ENCODE data around the gene NCR2. TPM values are rescaled to one million over a fixed set of nuclear protein-coding genes. Genes with fewer than 3 reads are reported as not detected.

The NCR2 gene
- total RNA-seq, 2 donors from 2014 or later: not detected

DNA sequence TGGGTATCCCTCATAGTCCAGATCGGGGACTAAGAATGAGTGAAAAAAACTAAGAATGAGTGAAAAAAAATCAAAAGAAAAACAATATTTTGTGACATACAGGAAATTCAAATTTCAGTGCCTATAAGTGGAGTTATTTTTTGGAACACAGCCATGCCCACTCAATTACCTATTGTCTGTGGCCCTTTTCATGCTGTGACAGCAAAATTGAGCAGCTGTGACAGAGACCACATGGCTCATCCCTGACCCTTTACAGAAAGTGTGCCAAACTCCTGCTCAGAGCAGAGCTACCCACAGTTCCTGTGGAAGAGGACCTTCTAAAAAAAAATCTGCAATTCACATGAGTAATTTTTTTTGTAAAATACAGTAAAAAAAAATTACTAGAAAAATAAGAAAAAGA, 1.4 kb downstream of the NCR2 start:
- Mint-ChIP-seq H3K36me3 (ENCODE audit: low read depth) (no peaks in the 10 kb centered on the region), H3K4me3 (no peak overlapping the region), H3K4me1 (peaks cover 18% of the 10 kb centered on the region), H3K27me3 (peaks cover 12% of the 10 kb centered on the region), H3K27ac (peak overlapping the region; percentile 24)
- DNase-seq (no peak), ATAC-seq (no peak)
- no peaks in the 10 kb centered on the region for H3K9me3 ChIP-seq (ENCODE audit: control insufficient read depth, low read length, poor library complexity, severe bottlenecking)

DNA sequence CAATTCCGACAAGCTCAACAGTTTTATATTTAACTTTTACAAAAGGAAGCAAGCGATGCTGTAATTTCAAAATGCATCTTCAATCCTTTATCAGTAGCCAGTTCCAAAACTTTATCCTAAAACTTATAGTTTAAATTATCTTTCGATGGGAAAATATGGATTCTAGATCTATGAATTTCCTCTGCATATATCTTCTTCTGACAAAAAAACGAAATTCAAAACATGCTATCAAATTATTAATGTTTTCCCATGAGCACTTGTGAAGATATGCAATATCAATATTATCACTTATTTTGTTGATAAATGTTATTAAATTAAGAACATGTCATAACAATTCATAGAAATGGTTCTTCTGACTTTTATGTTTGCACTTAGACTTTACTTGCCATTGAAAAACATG, 2.3 kb downstream of the NCR2 start:
- Mint-ChIP-seq H3K27ac (no peak overlapping the region), H3K27me3 (peaks cover 16% of the 10 kb centered on the region), H3K4me3 (no peak overlapping the region), H3K4me1 (peaks cover 20% of the 10 kb centered on the region), H3K36me3 (ENCODE audit: low read depth) (no peaks in the 10 kb centered on the region)
- H3K9me3 ChIP-seq (ENCODE audit: control insufficient read depth, low read length, poor library complexity, severe bottlenecking): no peaks in the 10 kb centered on the region
- DNase-seq (no peak), ATAC-seq (no peak)

DNA sequence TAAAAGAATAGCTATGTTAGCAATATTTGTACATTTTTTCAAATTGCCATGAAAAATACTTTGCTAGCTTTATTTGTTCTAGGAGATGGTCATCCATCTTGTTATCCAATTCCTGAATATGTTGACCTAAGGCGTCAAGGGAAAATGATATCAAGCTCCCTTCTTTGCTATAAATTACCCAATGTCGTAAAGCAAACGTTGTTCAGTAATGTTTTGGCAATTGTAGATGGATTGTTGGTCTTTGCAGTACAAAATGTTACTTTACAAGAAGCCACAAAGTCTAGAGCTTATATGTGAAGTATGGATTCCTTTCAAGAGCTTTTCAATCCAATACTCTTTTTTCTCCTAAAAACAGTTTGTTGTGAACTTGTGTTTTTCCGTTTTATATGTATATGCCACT, 3.3 kb downstream of the NCR2 start:
- H3K4me3 Mint-ChIP-seq: no peak overlapping the region
- H3K27ac Mint-ChIP-seq: no peak overlapping the region
- H3K27me3 Mint-ChIP-seq: peaks cover 16% of the 10 kb centered on the region
- no peaks in the 10 kb centered on the region for H3K36me3 Mint-ChIP-seq (ENCODE audit: low read depth)
- H3K4me1 Mint-ChIP-seq: peaks cover 16% of the 10 kb centered on the region
- DNase-seq: no peak
- no peak for ATAC-seq
- H3K9me3 ChIP-seq (ENCODE audit: control insufficient read depth, low read length, poor library complexity, severe bottlenecking): no peaks in the 10 kb centered on the region

DNA sequence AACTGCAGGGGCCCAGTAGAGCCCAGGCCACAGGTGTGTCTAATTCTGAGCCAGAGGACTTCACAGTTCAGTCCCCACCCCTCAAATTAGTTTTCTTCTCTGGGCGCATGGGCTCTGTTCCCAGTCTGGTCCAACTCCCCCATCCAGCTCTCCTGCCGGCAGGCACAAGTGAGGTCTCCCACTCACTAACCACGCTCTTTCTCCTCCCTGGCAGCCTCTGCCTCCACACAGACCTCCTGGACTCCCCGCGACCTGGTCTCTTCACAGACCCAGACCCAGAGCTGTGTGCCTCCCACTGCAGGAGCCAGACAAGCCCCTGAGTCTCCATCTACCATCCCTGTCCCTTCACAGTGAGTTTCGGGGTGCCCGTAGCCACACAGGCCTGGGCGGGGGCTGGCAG, 6.2 kb downstream of the NCR2 start:
- no peaks in the 10 kb centered on the region for H3K36me3 Mint-ChIP-seq (ENCODE audit: low read depth)
- no peaks in the 10 kb centered on the region for H3K9me3 ChIP-seq (ENCODE audit: control insufficient read depth, low read length, poor library complexity, severe bottlenecking)
- H3K27me3 Mint-ChIP-seq: peaks cover 7% of the 10 kb centered on the region
- H3K4me3 Mint-ChIP-seq: no peak overlapping the region
- ATAC-seq (no peak), DNase-seq (no peak)
- H3K4me1 Mint-ChIP-seq: peaks cover 28% of the 10 kb centered on the region
- H3K27ac Mint-ChIP-seq: no peak overlapping the region

DNA sequence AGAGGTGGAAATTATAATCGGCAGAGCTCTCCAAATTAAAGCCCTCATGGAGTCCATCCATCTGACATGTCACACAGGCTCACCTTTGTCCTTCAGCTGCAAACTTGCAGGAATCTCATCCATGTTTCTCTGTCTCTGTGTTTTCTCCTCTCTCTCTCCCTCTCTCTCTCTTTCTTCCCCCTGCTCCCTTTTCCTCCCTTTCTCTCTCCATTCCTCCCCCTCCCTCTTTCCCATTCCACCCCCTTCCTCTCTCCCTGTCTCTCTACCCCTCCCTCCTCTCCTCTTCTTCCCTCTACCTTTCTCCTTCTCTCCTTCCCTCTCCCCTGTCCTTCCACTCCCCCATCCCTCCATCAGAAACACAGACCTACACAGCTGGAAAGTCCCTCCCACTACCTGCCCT, 6.8 kb downstream of the NCR2 start:
- H3K9me3 ChIP-seq (ENCODE audit: control insufficient read depth, low read length, poor library complexity, severe bottlenecking): no peaks in the 10 kb centered on the region
- H3K4me1 Mint-ChIP-seq: peaks cover 27% of the 10 kb centered on the region
- H3K36me3 Mint-ChIP-seq (ENCODE audit: low read depth): no peaks in the 10 kb centered on the region
- H3K4me3 Mint-ChIP-seq: no peak overlapping the region
- ATAC-seq: no peak
- no peak for DNase-seq
- no peak overlapping the region for H3K27ac Mint-ChIP-seq
- H3K27me3 Mint-ChIP-seq: peaks cover 7% of the 10 kb centered on the region

DNA sequence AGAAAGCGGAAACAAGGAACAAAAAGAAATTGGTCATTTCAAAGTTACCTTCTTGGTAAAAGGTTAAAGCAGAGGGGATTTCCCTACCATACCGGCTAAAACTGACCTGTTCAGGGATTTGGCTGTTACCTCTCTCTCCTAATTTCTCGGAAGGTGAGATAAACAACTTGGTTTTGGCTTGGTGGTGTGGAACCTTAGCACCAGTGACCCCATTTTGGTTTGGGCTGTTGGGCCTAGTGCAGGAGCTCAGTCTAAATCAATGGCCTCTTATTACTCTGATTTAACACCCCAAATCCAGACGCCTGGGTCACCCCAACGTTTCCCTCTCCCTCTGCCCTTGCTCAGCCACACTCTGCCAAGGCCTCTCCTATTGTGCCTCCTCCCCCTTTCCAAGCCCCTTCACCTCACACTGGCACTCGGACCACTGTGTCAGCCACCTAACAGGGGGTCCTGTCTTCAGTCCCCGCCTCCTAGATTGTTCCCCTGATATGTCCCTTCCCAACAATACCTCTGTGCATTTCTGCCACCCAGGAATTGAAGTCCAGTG, 8.3 kb downstream of the NCR2 start:
- Mint-ChIP-seq H3K27ac (peak overlapping the region; percentile 93), H3K27me3 (peaks cover 7% of the 10 kb centered on the region), H3K36me3 (ENCODE audit: low read depth) (no peaks in the 10 kb centered on the region), H3K4me3 (no peak overlapping the region), H3K4me1 (peaks cover 27% of the 10 kb centered on the region)
- H3K9me3 ChIP-seq (ENCODE audit: control insufficient read depth, low read length, poor library complexity, severe bottlenecking): no peaks in the 10 kb centered on the region
- DNase-seq: no peak
- no peak for ATAC-seq

DNA sequence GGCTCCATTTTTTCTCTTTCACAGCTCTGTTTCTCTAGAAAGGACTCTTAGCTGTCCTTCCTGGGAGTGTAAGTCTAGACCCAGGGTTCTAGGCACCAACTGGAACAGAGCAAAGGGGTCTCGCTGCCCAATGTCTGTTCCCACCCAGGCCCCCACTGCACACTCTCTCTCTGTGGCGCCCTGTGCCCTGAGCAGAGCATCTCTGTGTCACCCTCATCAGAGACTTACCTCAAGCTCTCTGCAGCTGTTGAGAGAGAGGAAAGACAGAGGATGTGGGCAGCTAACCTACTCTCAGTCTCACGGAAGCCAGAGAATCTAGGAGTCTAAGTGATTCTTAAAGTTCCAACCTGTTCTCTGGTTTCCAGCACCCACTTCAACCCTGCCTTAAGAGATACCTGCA, 9.5 kb downstream of the NCR2 start:
- no peaks in the 10 kb centered on the region for H3K9me3 ChIP-seq (ENCODE audit: control insufficient read depth, low read length, poor library complexity, severe bottlenecking)
- Mint-ChIP-seq H3K27me3 (peaks cover 16% of the 10 kb centered on the region), H3K4me1 (peaks cover 27% of the 10 kb centered on the region), H3K36me3 (ENCODE audit: low read depth) (no peaks in the 10 kb centered on the region), H3K4me3 (peak overlapping the region; percentile 79), H3K27ac (peak overlapping the region; percentile 93)
- no peak for DNase-seq
- ATAC-seq: peak; percentile 97

DNA sequence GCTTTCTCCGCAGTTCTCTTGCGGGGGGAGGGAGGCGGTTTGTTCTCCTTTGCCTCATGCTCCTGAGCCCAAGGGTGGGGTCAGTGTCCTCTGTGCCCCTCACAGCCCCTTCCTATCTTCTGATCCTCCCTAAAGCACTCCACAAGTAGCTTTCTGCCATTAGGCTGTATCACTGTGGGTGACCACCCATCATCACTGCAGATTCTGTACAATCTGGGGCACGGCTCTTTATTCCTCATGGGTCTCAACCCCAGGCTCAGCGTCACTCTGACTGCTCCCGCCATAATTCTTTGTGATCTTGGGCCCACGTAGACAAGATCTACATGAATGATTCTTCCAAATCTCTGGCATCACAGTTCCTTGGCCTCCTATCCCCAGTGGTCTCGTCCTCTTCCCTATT, 10.5 kb downstream of the NCR2 start:
- DNase-seq: no peak
- Mint-ChIP-seq H3K27me3 (peaks cover 26% of the 10 kb centered on the region), H3K4me1 (peaks cover 27% of the 10 kb centered on the region), H3K36me3 (ENCODE audit: low read depth) (no peaks in the 10 kb centered on the region), H3K27ac (peak overlapping the region; percentile 93), H3K4me3 (no peak overlapping the region)
- no peak for ATAC-seq
- no peaks in the 10 kb centered on the region for H3K9me3 ChIP-seq (ENCODE audit: control insufficient read depth, low read length, poor library complexity, severe bottlenecking)

DNA sequence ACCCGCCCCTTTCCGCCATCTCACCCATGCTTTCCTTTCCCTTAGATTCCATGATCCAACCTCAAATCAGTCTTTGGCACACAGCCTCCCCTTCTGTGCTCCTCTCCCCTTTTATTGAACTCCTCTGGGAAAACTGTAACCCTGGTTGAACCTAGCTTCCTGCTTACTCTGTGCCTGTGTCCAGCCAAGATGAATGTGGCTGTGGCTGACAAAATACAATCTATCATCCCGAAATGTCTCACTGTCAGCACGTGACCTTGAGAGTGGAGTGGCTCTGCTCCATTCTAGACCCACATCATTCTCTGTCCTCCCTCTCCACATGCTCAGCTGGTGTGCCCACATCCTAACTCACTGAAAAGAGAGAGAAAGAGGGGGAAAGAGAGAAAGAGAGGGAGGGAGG, 11.0 kb downstream of the NCR2 start:
- peaks cover 27% of the 10 kb centered on the region for H3K4me1 Mint-ChIP-seq
- H3K27ac Mint-ChIP-seq: no peak overlapping the region
- ATAC-seq (no peak), DNase-seq (no peak)
- peaks cover 29% of the 10 kb centered on the region for H3K27me3 Mint-ChIP-seq
- H3K36me3 Mint-ChIP-seq (ENCODE audit: low read depth): no peaks in the 10 kb centered on the region
- no peak overlapping the region for H3K4me3 Mint-ChIP-seq
- H3K9me3 ChIP-seq (ENCODE audit: control insufficient read depth, low read length, poor library complexity, severe bottlenecking): no peaks in the 10 kb centered on the region

DNA sequence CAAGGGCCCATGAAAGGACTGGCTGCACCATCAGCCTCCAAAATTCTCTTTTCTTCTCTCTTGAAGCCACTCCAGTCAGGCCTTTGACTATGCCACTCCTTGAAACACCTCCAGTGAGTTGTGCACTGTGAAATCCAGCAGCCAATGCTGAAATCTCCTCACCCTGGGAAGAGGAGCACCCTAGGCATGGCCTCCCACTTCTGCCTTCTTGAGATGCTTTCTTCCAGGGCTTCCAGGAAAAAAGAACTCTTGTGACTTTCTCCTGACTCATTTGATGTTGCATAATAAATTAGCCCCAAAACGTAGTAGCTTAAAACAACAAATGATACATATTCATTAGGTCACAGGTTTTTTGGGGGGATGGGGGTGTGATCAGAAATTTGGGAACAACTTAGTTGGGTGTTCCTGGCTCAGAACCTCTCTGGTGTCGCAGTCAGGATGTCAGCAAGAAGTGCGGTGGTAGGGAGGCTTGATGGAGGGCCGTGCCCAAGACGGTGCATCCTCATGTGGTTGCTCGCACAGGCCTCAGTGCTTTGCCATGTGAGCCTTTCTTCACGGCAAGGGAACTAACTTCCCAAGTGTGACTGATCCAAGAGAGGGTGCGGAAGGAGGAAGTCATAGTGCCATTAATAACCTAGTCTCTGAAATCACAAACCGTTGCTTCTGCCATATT, 12.1 kb downstream of the NCR2 start:
- Mint-ChIP-seq H3K4me3 (no peak overlapping the region), H3K27me3 (peaks cover 27% of the 10 kb centered on the region), H3K36me3 (ENCODE audit: low read depth) (no peaks in the 10 kb centered on the region), H3K4me1 (peaks cover 25% of the 10 kb centered on the region), H3K27ac (no peak overlapping the region)
- no peak for DNase-seq
- no peak for ATAC-seq
- no peaks in the 10 kb centered on the region for H3K9me3 ChIP-seq (ENCODE audit: control insufficient read depth, low read length, poor library complexity, severe bottlenecking)

DNA sequence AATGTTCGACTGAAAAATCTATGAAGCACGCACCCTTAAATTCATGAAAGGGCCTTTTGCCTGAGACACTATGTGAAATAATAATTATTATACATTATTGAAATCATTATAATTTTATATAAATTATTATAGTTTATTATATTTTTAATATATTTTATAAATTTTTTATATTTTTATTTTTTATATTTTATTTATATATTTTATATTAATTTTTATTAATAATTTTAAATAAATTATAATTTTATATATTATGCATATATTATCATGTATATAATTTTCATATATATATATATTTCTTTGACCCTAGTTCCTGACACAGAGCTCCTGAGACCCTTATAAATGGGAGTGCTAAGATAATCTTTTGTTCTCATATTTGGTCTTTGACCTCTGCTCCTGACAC, 13.5 kb downstream of the NCR2 start:
- DNase-seq (no peak), ATAC-seq (no peak)
- no peak overlapping the region for H3K4me3 Mint-ChIP-seq
- no peaks in the 10 kb centered on the region for H3K36me3 Mint-ChIP-seq (ENCODE audit: low read depth)
- H3K4me1 Mint-ChIP-seq: peaks cover 25% of the 10 kb centered on the region
- H3K9me3 ChIP-seq (ENCODE audit: control insufficient read depth, low read length, poor library complexity, severe bottlenecking): no peaks in the 10 kb centered on the region
- peaks cover 35% of the 10 kb centered on the region for H3K27me3 Mint-ChIP-seq
- no peak overlapping the region for H3K27ac Mint-ChIP-seq

DNA sequence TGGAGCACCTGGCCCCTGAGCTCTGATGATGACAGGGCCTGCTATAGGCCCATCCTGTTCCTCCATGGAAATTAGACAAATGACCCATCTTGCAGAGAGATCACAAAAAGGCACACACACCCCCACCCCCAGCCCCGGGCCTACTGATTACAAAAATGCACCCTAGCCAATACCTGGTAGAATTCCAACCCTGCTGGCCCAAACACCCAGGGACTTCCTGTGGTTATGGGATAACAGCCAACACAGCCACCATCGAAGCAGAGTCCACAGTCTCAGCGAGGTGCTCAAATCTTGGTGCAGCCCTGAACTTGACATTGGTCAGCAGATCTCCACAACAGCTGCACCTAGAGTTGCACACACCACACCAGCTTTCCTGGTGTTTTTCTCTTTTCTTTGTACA, 17.0 kb downstream of the NCR2 start:
- H3K9me3 ChIP-seq (ENCODE audit: control insufficient read depth, low read length, poor library complexity, severe bottlenecking): no peaks in the 10 kb centered on the region
- DNase-seq (no peak), ATAC-seq (no peak)
- Mint-ChIP-seq H3K27me3 (peaks cover 55% of the 10 kb centered on the region), H3K4me3 (no peak overlapping the region), H3K27ac (no peak overlapping the region), H3K4me1 (no peaks in the 10 kb centered on the region), H3K36me3 (ENCODE audit: low read depth) (peaks cover 4% of the 10 kb centered on the region)

DNA sequence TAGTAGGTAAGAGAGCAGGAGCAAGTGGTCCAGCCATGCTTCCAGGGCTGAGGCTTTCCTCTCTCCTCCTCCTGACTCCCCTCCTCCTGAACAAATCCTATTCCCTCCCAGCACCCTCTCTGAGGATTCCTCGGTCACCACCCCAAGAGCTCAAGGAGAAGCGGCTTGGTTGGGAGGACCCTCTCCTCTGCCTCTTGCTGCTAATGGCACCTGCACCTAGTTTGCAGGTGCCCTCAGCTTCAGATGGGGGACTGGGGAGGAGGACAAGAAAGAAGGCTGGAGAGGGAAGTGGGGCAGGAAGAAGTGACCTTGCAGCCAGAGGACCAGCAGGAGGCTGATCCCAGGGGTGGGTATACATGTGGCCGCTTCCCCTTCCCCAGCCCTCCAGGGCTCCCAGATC, 17.5 kb downstream of the NCR2 start:
- ATAC-seq (no peak), DNase-seq (no peak)
- peaks cover 55% of the 10 kb centered on the region for H3K27me3 Mint-ChIP-seq
- no peak overlapping the region for H3K4me3 Mint-ChIP-seq
- no peaks in the 10 kb centered on the region for H3K4me1 Mint-ChIP-seq
- no peaks in the 10 kb centered on the region for H3K9me3 ChIP-seq (ENCODE audit: control insufficient read depth, low read length, poor library complexity, severe bottlenecking)
- H3K27ac Mint-ChIP-seq: no peak overlapping the region
- peaks cover 4% of the 10 kb centered on the region for H3K36me3 Mint-ChIP-seq (ENCODE audit: low read depth)

DNA sequence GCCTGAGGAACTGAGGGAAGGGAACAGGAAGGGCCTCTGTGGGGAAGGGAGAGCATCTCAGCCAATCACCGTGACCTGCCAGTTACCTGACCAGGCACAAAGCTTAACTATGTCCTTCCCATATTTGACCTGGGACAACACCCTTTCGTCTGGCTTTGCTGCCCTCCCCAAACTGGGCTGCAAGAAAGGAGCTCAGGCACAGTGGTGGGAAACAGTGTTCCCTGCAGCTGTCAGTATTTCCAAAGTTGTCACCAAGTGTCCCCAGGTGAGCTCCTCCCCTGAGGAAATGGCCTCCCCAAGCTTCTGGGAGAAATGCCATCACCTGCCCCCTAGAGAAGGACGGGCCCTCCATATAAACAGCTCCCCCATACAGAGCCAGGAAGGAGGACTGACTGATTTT, 17.9 kb downstream of the NCR2 start:
- Mint-ChIP-seq H3K27ac (no peak overlapping the region), H3K4me1 (no peaks in the 10 kb centered on the region), H3K27me3 (peaks cover 55% of the 10 kb centered on the region), H3K36me3 (ENCODE audit: low read depth) (peaks cover 4% of the 10 kb centered on the region), H3K4me3 (no peak overlapping the region)
- no peak for ATAC-seq
- no peaks in the 10 kb centered on the region for H3K9me3 ChIP-seq (ENCODE audit: control insufficient read depth, low read length, poor library complexity, severe bottlenecking)
- DNase-seq: no peak
